Prostate gland (tissue), 2 donors: ENCODE data around the gene CFDP1.

Source experiments
- CTCF ChIP-seq, 4 experiments: fragments of 200-600 bp in 2 of 4; fragments of 450-650 bp in 2 of 4; sonication (generic) in 2 of 4; IDR thresholded peaks; 1 replicate in 3 of 4; 2 replicates in 1 of 4; pipeline ENCODE4 v1.5.1; 2016 to 2019; ENCODE audit warnings: antibody characterized with exemption in 4 of 4, mild to moderate bottlenecking in 2 of 4, moderate library complexity in 2 of 4
- POLR2A ChIP-seq: fragments of 450-650 bp; IDR thresholded peaks from one replicate; pipeline ENCODE4 v1.6.1; 2016; ENCODE audit warnings: antibody characterized with exemption, mild to moderate bottlenecking

GRCh38 chr16:75376475-75377161 is 56.7 kb downstream of the CFDP1 start:
- no peak for TF ChIP-seq CTCF (IDR thresholded peaks at IDR 0.05)
- no peak for TF ChIP-seq POLR2A
